Embryonic facial prominence (tissue), 1 donor: Measurements from ENCODE around the gene NKX2-8.
"Not testable (repeated sequence)": the region's sequence is repeated elsewhere in the genome, so short reads cannot be mapped to it uniquely, and the experiment has no call there.

Experiments used
- DNase-seq: peaks from one replicate; pipeline ENCODE4 v3.0.0-alpha.2; 2016; ENCODE audit errors: extremely low spot score

NKX2-8 gene

GRCh38 chr14:36580141-36580855 lies 2.1 kb downstream of the NKX2-8 start:
- no peak for DNase-seq

DNA sequence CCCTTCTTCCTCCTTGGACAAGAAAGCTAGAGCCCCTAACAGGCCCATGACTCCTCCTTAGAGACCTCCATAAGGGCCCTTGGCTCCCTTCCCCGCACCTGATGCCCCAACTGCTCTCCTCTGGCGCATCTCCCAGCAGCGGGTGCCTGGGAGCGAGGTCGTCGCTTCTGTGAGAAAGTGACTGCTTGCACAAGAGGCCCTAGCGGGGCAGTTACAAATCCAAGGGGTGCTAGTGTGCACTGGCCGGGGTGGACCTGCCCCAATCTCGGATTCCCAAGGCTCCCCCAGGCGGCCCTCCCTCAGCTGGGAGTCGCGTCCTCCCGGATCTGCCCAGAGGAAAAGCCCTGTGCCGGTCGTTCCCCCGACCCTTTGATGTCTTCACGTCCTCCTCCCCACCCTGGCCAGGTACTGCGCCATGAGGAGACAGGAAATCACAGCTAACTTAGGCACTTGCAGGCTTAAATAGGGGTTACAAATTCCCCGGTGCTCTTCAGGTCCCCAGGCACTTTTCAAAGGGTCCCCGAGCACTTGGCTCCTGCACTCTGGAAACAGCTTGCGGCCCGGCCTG lies 2.8 kb downstream of the NKX2-8 start:
- no peak for DNase-seq

DNA sequence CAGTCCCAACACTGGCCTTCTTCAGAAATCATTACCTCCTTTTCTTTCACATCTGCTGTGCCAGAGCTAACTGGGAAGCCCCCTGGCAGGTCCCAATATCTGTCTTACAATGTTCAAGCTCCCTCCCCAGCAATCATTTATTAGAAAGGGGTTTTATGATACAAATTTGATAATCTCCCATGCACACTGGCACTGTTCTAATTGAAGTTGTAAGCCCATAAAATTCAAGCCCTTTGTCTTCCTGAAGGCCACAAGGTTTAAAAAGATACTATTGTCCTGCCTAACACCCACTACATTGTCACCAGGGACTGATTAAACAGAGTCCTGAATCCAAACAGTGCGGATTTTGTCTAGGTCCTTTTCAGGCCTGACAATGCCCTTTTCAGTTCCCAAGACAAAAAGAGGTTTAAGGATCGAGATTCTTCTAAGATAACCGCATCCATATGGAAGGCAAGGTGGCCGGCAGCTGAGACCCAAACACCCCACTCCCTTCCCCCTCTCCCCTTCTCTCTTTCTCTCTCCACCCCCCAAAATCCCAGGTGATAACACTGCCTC lies 3.3 kb downstream of the NKX2-8 start:
- DNase-seq: no peak

DNA sequence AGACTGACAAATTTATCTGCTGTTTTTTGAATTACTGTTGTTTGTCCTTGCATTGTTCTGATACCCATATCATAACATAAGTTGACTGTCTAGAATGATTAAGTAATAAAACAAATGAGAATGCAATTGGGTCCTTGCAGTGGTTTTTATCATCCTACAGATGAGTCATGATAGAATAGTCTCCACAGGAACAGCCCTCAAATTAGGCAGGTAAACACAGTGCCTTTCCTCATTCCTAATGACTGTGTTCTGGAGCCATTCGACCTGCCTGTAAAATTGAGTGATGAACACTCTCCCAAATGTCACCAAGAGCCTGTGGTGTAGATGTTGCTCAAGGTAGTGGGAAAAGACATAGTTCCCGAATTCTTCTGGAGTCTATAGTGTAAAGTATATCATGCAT lies 12.3 kb downstream of the NKX2-8 start:
- no peak for DNase-seq

DNA sequence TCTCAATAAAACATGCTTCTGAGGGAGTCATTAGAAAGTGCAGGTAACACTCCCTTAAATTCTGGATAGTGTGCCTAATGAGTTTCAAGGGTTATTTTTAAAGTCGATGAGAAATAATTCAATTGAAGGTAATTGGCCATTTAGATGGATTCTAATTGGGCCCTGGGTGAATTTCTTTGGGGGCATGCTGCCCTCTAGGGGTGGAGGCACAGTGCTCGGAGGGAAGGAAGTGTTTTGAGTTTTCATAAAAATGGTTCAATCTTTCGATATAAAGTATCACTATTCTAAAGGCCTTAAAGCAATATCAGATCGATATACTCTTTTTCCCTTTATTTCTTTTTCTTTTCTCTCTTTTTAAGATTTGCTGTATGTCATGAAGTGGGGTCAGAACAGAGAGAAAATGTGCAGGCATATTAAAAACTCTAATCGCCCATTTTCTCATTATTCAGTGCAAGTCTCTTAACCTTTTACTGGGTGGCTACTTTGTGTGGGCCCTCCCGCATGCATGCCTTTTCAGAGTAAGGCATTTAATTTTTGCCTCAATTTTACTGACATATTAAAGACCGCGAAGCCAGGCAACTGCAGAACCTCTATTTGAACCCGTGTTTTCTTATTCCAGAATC lies 25.5 kb downstream of the NKX2-8 start:
- DNase-seq: no peak

- DNase-seq: no peak
Measured at GRCh38 chr14:36555998-36556743, 26.2 kb downstream of the NKX2-8 start.

DNA sequence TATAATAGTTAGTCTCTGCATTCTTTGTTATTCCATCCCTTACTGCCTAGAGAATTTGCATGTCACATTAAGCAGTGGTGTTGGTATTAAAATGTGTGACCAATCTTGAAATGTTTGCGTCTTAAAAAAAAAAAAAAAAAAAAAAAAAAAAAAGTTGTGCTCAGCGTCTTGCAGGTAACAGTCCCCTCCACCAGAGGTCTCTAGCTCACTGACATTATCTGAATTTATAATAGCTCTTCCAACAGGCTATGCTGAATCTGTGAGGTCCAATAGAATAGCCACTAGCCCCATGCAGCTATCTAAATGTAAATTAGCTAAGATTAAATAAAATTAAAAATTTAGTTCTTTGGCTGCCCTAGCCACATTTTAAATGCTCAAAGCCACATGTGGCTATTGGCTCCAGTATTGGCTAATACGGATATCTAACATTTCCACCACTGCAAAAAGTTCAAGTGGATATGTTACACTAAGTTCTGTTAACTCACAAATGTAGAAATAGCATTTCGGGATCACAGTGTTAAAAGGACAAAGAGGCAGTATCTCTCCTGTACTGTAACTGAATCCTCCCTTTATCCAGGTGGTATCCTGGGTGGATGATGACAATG lies 28.7 kb downstream of the NKX2-8 start:
- DNase-seq: peak; percentile 29

GRCh38 chr14:36550899-36551298 lies 31.5 kb downstream of the NKX2-8 start:
- DNase-seq: no peak

GRCh38 chr14:36544280-36544679 lies 38.1 kb downstream of the NKX2-8 start:
- not testable (repeated sequence) for DNase-seq

- DNase-seq: no peak
Measured at GRCh38 chr14:36538051-36538450, 44.4 kb downstream of the NKX2-8 start.
